Testis (tissue), 3 donors: ENCODE measurements around the gene RAPGEF6. TPM values are rescaled to one million over a fixed set of nuclear protein-coding genes. Genes with fewer than 3 reads are reported as not detected.

Experiments used
- DNase-seq: peaks from one replicate; pipeline ENCODE4 v3.0.0-alpha.2; 2019
- H3K27ac ChIP-seq, 2 donors: fragments of 200-600 bp; sonication (generic); one replicate each; pipeline ENCODE4 v1.5.1; 2019
- H3K27me3 ChIP-seq: fragments of 200-600 bp; sonication (generic); one replicate; pipeline ENCODE4 v1.5.1; 2019
- H3K36me3 ChIP-seq: fragments of 200-600 bp; sonication (generic); one replicate; pipeline ENCODE4 v1.5.1; 2017; ENCODE audit warnings: low read depth; ENCODE audit errors: missing control alignments
- H3K4me1 ChIP-seq: fragments of 200-600 bp; sonication (generic); one replicate; pipeline ENCODE4 v1.5.1; 2019
- H3K4me3 ChIP-seq, 2 donors: fragments of 200-600 bp; sonication (generic); one replicate each; pipeline ENCODE4 v1.5.1; 2017 to 2019
- H3K9me3 ChIP-seq: fragments of 200-600 bp; sonication (generic); one replicate; pipeline ENCODE4 v1.5.1; 2017
- POLR2A ChIP-seq: fragments of 450-650 bp; IDR thresholded peaks from one replicate; pipeline ENCODE4 v1.6.1; 2017; ENCODE audit warnings: antibody characterized with exemption, mild to moderate bottlenecking, moderate library complexity
- WGBS, 2 donors: methylation state at CpG; one replicate each; pipeline ENCODE4 v1.1.5; 2018; 5-methylcytosine and 5-hydroxymethylcytosine counted together
- intact Hi-C: fragments of 100-400 bp; cut with DNase I; formaldehyde crosslinking; loops from one replicate; pipeline ENCODE4 v1.15.1; 2023; ENCODE audit warnings: low total_unique reads
- polyA plus RNA-seq: library from polyadenylated mRNA; stranded (reverse); fragments of 350-450 nt; fragmentation: Illumina TruSeq; extraction: RNeasy Lipid Tissue Mini Kit (QIAGEN cat#74804); gene quantifications from one replicate; pipeline ENCODE4 v1.2.3, GENCODE V29; 2014; ENCODE audit warnings: low read depth, low replicate concordance; ENCODE audit not compliant: insufficient read depth
- total RNA-seq, 2 donors: library from RNA; depleted of rRNA; stranded (reverse); fragments of >200 nt; gene quantifications; one replicate each; pipeline ENCODE4 v1.2.3, GENCODE V29; 2016
- TF ChIP-seq, protein P1 (sequence below), 3 experiments: fragments of 450-650 bp in 2 of 3; fragments of 200-600 bp in 1 of 3; sonication (generic) in 1 of 3; IDR thresholded peaks; one replicate each; pipeline ENCODE4 v1.5.1; 2016 to 2019; ENCODE audit warnings: antibody characterized with exemption in 3 of 3, mild to moderate bottlenecking in 2 of 3, moderate library complexity in 1 of 3

RAPGEF6 gene
- total and polyA plus RNA-seq, 3 donors from 2014 or later, result 27.6 to 59.0 (median 40.1) TPM

DNA sequence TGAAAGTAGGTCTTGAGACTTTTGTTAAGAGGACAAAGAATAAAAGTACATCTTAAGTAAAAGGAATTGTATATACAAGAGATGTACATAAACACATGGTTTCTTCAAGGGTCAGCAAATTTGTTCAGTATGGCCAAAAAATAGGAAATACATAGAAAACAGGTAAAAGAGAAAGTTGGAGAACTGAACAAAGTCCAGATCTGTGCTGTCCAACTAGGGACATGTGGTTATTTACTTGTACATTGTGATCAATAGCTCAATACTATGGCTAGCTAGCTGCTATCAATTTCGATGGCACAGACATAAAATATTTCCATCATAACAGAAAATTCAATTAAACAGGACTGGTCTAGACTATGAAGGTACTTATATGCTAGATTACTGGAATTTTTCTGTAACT lies 92.3 kb downstream of the RAPGEF6 start:
- Histone ChIP-seq H3K36me3 (no peaks in the 10 kb centered on the region), H3K4me1 (no peaks in the 10 kb centered on the region), H3K27me3 (no peaks in the 10 kb centered on the region), H3K9me3 (no peaks in the 10 kb centered on the region), H3K4me3 (no peak overlapping the region), H3K27ac (no peak overlapping the region)
- TF ChIP-seq POLR2A, result no peak
- TF ChIP-seq, protein P1, sequence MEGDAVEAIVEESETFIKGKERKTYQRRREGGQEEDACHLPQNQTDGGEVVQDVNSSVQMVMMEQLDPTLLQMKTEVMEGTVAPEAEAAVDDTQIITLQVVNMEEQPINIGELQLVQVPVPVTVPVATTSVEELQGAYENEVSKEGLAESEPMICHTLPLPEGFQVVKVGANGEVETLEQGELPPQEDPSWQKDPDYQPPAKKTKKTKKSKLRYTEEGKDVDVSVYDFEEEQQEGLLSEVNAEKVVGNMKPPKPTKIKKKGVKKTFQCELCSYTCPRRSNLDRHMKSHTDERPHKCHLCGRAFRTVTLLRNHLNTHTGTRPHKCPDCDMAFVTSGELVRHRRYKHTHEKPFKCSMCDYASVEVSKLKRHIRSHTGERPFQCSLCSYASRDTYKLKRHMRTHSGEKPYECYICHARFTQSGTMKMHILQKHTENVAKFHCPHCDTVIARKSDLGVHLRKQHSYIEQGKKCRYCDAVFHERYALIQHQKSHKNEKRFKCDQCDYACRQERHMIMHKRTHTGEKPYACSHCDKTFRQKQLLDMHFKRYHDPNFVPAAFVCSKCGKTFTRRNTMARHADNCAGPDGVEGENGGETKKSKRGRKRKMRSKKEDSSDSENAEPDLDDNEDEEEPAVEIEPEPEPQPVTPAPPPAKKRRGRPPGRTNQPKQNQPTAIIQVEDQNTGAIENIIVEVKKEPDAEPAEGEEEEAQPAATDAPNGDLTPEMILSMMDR (IDR thresholded peaks at IDR 0.05), result no peak
- 90 to 96% methylated on average over 1 of the region's 1 CpG for WGBS, 2 donors
- no peak for DNase-seq
- intact Hi-C loops, result no loop called here

DNA sequence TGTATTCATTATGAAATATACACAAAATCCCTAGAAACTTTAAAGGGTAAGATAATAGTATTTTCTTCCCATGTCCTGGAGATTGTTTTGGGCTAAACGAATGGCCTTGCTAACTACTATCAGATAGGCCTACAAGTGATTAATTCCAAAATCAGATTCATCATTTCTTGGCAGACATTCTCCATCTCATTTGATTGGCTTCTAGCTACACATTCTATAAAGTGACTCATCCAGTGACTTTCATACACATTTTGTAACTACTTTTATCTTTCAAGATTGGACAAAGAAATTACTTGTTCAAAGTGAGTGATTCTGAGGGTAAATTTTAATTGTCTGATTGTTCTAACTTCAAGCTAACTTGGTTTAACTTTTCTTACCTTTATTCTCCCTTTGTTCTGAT lies 93.3 kb downstream of the RAPGEF6 start:
- no peaks in the 10 kb centered on the region for H3K4me1 ChIP-seq
- no peak for TF ChIP-seq POLR2A
- TF ChIP-seq, protein P1 (IDR thresholded peaks at IDR 0.05), result no peak
- intact Hi-C loops, result no loop called here
- H3K9me3 ChIP-seq, result no peaks in the 10 kb centered on the region
- no peaks in the 10 kb centered on the region for H3K27me3 ChIP-seq
- 65 to 66% methylated on average over 1 of the region's 1 CpG for WGBS, 2 donors
- DNase-seq, result no peak
- H3K36me3 ChIP-seq, result no peaks in the 10 kb centered on the region
- no peak overlapping the region for H3K4me3 ChIP-seq
- no peak overlapping the region for H3K27ac ChIP-seq

DNA sequence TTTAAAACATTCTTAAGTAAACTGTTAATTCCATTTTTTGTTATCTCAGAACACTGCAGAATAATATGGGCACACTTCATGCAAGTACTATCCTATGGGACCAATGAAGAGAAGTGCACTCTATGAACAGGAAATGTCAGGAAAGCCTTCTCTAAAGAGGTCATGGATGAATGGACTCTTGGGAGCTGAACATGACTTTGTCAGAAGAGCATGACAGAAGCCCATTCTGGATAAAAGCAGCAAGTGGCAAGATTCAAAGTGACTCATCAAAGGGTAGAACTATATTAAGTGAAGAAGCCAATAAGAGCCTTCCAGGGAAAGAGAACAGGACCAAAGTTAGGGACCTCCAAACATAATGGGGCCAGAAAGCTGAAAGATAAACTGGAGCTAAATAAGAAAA lies 94.0 kb downstream of the RAPGEF6 start:
- no peaks in the 10 kb centered on the region for H3K27me3 ChIP-seq
- TF ChIP-seq POLR2A, result no peak
- TF ChIP-seq, protein P1 (IDR thresholded peaks at IDR 0.05), result no peak
- DNase-seq, result no peak

GRCh38 chr5:131539251-131539650 lies 95.8 kb downstream of the RAPGEF6 start:
- no peak for TF ChIP-seq POLR2A
- TF ChIP-seq, protein P1 (IDR thresholded peaks at IDR 0.05), result no peak
- DNase-seq, result no peak
- intact Hi-C loops, result no loop called here
- Histone ChIP-seq H3K27ac (no peak overlapping the region), H3K4me3 (no peak overlapping the region), H3K4me1 (no peaks in the 10 kb centered on the region), H3K9me3 (no peaks in the 10 kb centered on the region), H3K36me3 (no peaks in the 10 kb centered on the region), H3K27me3 (no peaks in the 10 kb centered on the region)
- 100% methylated on average over 1 of the region's 1 CpG for WGBS, 2 donors

More for the DNA sequence above, 94.0 kb downstream of the RAPGEF6 start:
- H3K4me1 ChIP-seq, result no peaks in the 10 kb centered on the region
- H3K27ac ChIP-seq, result no peak overlapping the region
- H3K4me3 ChIP-seq, result no peak overlapping the region
- H3K9me3 ChIP-seq, result no peaks in the 10 kb centered on the region
- intact Hi-C loops, result no loop called here
- no peaks in the 10 kb centered on the region for H3K36me3 ChIP-seq

- no peaks in the 10 kb centered on the region for H3K4me1 ChIP-seq
- no peak for TF ChIP-seq POLR2A
- TF ChIP-seq, protein P1 (IDR thresholded peaks at IDR 0.05), result no peak
- no peak overlapping the region for H3K27ac ChIP-seq
- no peaks in the 10 kb centered on the region for H3K36me3 ChIP-seq
- intact Hi-C loops, result no loop called here
- 88 to 89% methylated on average over 3 of the region's 3 CpGs for whole genome bisulfite sequencing, 2 donors
- H3K9me3 ChIP-seq, result no peaks in the 10 kb centered on the region
- no peaks in the 10 kb centered on the region for H3K27me3 ChIP-seq
- no peak overlapping the region for H3K4me3 ChIP-seq
- DNase-seq, result no peak
Measured at GRCh38 chr5:131538177-131538593, 96.8 kb downstream of the RAPGEF6 start.
